ENCODE measurements around the gene MORF4L2. TPM values are rescaled to one million over a fixed set of nuclear protein-coding genes. Genes with fewer than 3 reads are reported as not detected.
"Not testable (repeated sequence)": the region's sequence is repeated elsewhere in the genome, so short reads cannot be mapped to it uniquely, and the experiment has no call there.

The MORF4L2 gene
- total and polyA plus RNA-seq, 2 experiments from 2014 or later = 772 to 1,160 TPM

DNA sequence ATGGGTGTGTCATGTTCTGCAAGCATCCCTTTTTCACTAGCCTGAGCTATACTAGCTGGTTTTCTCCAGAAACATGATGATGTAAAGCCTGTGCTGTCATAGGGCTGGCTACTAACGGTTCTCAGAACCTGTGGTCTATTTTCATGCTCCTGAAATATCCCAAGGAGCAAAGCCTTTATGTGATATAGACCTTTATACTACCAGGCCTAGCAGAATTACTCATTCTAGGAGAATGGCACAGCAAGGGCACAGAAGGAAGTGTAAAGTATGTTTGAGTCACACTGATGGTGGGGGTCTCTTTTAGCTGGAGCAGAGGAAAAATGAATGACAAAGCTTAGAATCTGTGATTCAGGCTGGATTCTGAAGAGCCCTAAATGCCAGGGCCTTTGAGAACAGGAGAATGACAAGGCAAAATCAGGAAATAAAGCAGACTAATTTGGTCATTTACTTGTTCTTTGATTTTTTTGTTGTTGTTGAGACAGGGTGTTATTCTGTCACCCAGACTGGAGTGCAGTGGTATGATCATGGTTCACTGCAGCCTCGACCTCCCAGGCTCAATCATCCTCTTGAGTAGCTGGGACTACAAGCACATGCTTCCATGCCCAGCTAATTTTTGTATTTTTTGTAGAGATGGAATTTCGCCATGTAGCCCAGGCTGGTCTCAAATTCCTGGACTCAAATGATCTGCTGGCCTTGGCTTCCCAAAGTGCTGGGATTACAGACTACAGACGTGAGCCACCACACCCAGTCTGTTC is 45.9 kb downstream of the MORF4L2 start:
- H3K36me3 ChIP-seq (replicated peaks; ENCODE audit: insufficient read depth, low read depth) = no peaks in the 10 kb centered on the region
- H3K4me3 ChIP-seq = no peak overlapping the region
- no peak overlapping the region for H3K27ac ChIP-seq
- no peak for DNase-seq (ENCODE audit: low spot score)
- no peaks in the 10 kb centered on the region for H3K9me3 ChIP-seq (ENCODE audit: low read depth)
- TF ChIP-seq EZH2 (IDR thresholded peaks at IDR 0.05; ENCODE audit: borderline replicate concordance) (no peak), EZH2phosphoT487 (IDR thresholded peaks at IDR 0.05; ENCODE audit: low read depth, severe bottlenecking, unreplicated experiment) (no peak)
- TF ChIP-seq, protein P1, sequence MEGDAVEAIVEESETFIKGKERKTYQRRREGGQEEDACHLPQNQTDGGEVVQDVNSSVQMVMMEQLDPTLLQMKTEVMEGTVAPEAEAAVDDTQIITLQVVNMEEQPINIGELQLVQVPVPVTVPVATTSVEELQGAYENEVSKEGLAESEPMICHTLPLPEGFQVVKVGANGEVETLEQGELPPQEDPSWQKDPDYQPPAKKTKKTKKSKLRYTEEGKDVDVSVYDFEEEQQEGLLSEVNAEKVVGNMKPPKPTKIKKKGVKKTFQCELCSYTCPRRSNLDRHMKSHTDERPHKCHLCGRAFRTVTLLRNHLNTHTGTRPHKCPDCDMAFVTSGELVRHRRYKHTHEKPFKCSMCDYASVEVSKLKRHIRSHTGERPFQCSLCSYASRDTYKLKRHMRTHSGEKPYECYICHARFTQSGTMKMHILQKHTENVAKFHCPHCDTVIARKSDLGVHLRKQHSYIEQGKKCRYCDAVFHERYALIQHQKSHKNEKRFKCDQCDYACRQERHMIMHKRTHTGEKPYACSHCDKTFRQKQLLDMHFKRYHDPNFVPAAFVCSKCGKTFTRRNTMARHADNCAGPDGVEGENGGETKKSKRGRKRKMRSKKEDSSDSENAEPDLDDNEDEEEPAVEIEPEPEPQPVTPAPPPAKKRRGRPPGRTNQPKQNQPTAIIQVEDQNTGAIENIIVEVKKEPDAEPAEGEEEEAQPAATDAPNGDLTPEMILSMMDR (IDR thresholded peaks at IDR 0.05; ENCODE audit: poor library complexity) = no peak
- no peaks in the 10 kb centered on the region for H3K79me2 ChIP-seq
- peaks cover 7% of the 10 kb centered on the region for H3K4me1 ChIP-seq (ENCODE audit: insufficient read depth)
- WGBS (ENCODE audit: low lambda C conversion rate, missing lambda C conversion rate) = 74% methylated on average over 4 of the region's 4 CpGs
- H4K20me1 ChIP-seq (ENCODE audit: insufficient read depth, poor library complexity, severe bottlenecking) = no peaks in the 10 kb centered on the region
- no peak overlapping the region for H3K4me2 ChIP-seq
- no peaks in the 10 kb centered on the region for H3K9me2 ChIP-seq (replicated peaks; ENCODE audit: insufficient read depth)
- no peak overlapping the region for H2AFZ ChIP-seq
- H3K27me3 ChIP-seq = no peaks in the 10 kb centered on the region

DNA sequence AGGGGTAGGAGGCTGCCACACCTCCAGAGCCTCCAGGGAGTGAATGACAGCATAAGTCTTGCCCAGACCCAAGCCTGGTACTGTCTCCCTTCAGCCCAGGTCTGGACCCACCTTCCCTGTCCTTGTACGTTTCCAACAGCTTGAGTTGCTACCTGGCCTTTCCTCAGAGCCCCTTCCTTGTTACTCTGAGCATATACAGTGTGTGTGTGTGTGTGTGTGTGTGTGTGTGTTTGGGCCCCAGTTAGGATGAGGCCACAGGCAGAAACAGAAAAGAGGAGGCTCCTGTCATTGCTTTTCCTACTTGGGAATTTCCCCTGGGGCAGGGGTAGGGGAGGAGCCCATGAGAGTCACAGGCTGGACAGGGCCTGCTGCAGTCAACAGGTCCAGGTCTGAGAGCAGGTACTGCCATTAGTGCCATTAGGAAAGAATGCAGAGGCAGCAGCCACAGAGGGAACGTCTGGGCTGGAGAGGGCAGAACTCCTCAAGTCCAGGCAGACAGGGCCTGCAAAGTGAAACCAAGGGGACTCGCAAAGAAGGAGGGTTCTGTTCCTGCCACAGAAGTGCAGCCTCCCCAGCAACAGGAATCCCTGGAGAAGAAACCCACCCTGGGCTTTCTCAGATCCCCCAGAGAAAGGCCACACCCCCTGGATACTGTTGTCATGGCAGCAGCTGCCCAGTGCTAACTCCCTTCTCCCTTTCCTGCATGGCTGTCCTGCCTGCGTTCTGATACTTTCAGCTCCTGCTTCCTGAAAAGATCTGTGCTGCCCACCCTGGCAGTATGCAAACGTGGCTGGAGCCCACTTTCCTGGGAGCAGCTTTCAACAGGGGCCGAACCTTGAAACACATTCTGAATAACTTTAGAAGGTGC is 47.8 kb downstream of the MORF4L2 start:
- H3K27ac ChIP-seq = peak overlapping the region; percentile 65
- WGBS (ENCODE audit: low lambda C conversion rate, missing lambda C conversion rate) = 48% methylated on average over 5 of the region's 6 CpGs
- not testable (repeated sequence) for H3K36me3 ChIP-seq (replicated peaks; ENCODE audit: insufficient read depth, low read depth); H4K20me1 ChIP-seq (ENCODE audit: insufficient read depth, poor library complexity, severe bottlenecking); H3K4me3 ChIP-seq; H3K4me1 ChIP-seq (ENCODE audit: insufficient read depth); H3K27me3 ChIP-seq; H3K9me3 ChIP-seq (ENCODE audit: low read depth); H3K9me2 ChIP-seq (replicated peaks; ENCODE audit: insufficient read depth); H3K79me2 ChIP-seq
- H3K4me2 ChIP-seq = peak overlapping the region; percentile 46
- DNase-seq (ENCODE audit: low spot score) = peak; percentile 51
- peak overlapping the region; percentile 46 for H2AFZ ChIP-seq

DNA sequence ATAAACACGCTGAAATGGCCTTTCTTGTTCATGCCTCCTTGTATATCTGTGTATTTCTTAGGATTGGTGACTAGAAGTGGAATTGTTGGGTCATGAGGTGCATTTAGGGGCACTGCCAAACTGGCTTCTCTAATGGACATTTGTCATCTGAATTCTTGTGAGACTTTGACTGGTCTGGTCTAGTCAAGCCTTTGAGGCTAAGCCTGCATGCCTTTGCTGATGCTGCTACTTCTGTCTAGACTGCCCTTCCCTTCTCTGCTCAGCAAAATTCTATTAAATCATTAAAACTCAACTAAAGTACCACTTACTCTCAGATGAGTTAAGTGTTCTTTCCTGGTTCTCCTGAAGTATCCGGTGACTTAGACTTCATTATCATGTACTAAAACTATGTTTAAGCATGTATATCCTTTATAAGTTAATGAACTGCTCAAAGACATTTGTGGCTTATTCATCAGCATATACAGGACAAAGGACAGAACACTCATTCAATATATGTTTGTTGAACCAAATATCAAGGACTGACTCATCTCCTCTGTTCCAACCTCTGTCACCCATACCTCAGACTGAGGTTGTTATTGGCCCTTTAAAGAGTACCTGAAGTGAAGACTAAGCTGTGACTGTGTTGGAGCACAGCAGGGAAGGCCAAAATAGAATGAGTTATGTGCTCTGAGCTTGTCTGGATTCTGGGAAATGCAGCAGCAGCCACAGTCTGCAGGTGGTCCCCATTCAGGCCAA is 48.7 kb downstream of the MORF4L2 start:
- H4K20me1 ChIP-seq (ENCODE audit: insufficient read depth, poor library complexity, severe bottlenecking) = no peaks in the 10 kb centered on the region
- DNase-seq (ENCODE audit: low spot score) = no peak
- peak overlapping the region; percentile 65 for H3K27ac ChIP-seq
- peaks cover 7% of the 10 kb centered on the region for H3K4me1 ChIP-seq (ENCODE audit: insufficient read depth)
- no peaks in the 10 kb centered on the region for H3K27me3 ChIP-seq
- no peaks in the 10 kb centered on the region for H3K9me3 ChIP-seq (ENCODE audit: low read depth)
- WGBS (ENCODE audit: low lambda C conversion rate, missing lambda C conversion rate) = 90% methylated on average over 2 of the region's 2 CpGs
- TF ChIP-seq, protein P1 (IDR thresholded peaks at IDR 0.05; ENCODE audit: poor library complexity) = no peak
- TF ChIP-seq EZH2phosphoT487 (IDR thresholded peaks at IDR 0.05; ENCODE audit: low read depth, severe bottlenecking, unreplicated experiment) (no peak), EZH2 (IDR thresholded peaks at IDR 0.05; ENCODE audit: borderline replicate concordance) (no peak)
- no peaks in the 10 kb centered on the region for H3K9me2 ChIP-seq (replicated peaks; ENCODE audit: insufficient read depth)
- no peaks in the 10 kb centered on the region for H3K36me3 ChIP-seq (replicated peaks; ENCODE audit: insufficient read depth, low read depth)
- no peak overlapping the region for H3K4me2 ChIP-seq
- H3K4me3 ChIP-seq = no peak overlapping the region
- no peaks in the 10 kb centered on the region for H3K79me2 ChIP-seq
- no peak overlapping the region for H2AFZ ChIP-seq
